Measurements from ENCODE around the gene KRTAP2-1.
"Not testable (repeated sequence)": the region's sequence is repeated elsewhere in the genome, so short reads cannot be mapped to it uniquely, and the experiment has no call there.

KRTAP2-1 gene

DNA sequence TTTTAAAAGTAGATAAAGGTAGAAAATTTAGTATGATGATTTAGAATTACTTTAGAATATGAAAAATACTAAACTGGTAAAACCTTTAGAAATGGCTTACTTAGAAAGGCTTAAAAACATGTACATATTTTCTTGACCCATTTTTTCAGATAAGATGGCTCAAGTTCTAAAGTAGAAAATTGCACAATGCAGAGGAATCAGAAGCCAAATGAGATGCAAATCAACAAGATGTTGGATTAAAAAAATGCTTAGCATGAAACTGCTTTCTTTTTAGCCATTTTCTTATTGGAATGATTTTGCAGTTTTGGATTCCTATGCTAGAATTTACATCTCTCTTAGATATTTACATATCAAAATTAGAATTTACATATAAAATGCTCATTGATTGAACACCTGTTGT lies 36.7 kb downstream of the KRTAP2-1 start:
- no peak for DNase-seq

DNA sequence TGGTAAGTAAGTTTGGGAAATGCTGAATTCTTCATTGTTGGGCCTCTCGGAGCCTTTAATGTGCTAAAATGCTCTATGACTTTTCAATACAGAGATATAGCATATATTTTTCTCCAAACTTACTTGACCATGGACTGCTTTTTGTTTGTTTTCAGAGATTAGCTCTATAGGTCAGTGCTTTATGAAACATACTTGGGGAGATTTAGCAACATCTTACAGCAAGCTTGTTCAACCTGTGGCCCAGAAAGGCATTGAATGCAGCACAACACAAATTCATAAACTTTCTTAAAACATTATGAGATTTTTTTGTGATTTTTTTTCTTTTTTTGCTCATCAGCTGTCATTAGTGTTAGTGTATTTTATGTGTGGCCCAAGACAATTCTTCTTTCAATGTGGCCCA lies 37.2 kb downstream of the KRTAP2-1 start:
- DNase-seq = no peak

DNA sequence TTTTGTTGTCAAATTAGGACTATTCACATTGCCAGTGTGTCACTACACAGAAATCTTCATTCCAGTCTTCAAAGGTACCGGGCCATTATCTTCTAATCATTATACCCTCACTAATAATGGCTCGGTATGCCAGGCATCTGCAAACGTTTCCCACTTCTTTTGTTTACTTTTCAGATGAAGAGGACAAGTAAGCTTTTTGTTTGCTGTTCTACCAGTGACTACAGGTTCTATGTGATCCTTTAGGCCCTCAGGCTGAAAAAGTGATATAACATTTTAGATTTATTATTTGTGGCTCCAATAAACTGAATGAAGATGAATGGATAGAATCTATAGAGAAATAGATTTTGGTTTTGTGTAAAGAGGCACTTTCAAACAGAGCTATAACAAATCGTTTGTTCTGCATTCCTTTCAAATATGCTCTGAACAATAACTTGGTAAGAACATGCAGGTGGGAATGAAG lies 37.8 kb downstream of the KRTAP2-1 start:
- DNase-seq = no peak

DNA sequence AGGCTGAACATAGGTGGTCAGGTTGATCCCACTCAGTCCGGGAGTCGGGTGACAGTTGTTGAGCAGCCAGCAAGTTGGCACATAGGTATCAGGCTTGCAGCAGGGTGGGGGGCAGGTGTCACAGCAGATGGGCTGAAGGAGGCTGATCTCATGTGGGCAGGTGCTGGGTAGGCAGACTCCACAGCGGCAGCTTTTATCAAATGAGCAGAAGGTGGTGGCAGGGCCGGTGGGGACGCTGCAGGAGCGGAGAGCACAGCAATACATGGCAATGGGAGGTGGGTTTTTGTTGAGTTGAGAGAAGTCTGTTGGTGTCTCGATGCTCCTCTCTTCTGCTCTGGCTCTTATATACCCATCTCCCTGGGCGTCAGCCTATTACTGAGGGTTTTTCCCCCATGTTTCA lies 38.3 kb downstream of the KRTAP2-1 start, which contains the start of gene KRTAP3-1:
Gene KRTAP3-1, minus strand, starts transcription at position 318 of the 400 bp plus-strand sequence. Its CDS starts 54 bp downstream, at position 264.
- no peak for DNase-seq

DNA sequence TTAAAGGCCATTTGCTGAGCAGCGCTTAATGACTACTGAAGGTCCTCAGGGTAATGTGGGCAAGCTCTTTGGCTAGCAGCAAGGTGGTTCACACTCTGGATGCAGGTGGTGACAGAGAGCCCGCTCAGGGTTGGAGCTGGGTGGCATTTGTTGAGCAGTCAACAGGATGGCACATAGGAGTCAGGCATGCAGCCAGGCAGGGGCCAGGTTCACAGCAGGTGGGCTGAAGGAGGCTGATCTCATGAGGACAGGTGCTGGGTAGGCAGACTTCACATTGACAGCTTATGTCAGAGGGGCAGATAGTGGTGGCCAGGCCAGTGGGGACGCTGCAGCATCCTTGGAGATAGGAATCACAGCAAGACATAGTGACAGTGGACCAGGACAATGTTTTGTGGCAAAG lies 42.7 kb downstream of the KRTAP2-1 start:
- no peak for DNase-seq

DNA sequence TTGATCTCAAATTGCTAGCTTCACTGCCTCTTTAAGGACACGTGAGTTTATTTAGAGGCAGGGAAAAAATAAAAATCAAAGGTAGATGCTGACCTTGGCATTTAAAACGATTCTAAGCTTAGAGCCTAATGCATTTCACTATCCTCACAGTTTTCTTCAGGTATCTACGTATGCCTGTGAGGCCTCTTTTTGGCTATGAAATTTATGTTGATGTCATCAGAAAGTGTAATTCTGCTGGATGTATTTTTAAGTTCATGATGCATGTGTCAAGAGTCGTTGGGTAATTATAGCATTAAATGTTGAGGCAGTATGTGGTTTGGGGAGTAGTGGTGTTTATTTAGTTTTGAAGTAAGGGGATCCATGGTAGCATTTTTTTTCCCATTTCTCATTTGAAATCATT lies 43.2 kb downstream of the KRTAP2-1 start:
- DNase-seq = no peak

DNA sequence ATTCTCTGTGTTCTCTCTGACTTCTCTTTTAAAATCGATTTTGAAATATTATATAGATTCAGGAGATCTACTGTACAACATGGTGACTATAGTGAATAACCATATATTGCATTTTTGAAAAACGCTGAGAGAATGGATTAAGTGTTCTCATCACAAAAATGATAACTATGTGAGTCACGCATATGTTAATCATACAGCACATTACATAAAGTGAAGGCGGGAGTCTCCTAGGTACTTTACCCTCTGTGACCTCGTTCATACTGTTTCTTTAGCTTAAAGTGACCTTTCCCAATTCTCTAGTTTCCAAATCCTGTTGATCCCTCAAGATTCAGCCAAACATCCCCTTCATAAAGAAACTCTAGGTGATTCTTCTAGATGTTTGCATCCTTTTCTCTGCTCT lies 44.3 kb downstream of the KRTAP2-1 start:
- DNase-seq = peak; percentile 34

DNA sequence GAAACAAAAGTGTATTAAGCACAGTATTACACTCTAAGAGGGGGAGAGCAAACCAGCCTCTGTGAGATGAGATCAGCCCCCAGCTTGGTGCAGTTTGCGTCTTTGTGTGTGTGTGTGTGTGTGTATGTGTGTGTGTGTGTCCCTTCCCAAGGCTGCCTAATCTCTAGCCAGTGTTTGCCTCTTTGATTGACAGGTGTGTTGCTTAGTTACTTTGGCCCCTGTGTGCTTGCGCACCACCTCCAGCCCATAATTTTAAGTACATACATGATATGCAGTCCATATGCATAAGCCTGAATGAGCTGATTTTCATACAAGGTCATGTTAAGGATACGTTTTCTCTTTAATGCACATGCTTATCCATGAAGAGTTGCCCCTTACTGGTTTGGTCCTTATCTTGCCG lies 45.3 kb downstream of the KRTAP2-1 start:
- no peak for DNase-seq

DNA sequence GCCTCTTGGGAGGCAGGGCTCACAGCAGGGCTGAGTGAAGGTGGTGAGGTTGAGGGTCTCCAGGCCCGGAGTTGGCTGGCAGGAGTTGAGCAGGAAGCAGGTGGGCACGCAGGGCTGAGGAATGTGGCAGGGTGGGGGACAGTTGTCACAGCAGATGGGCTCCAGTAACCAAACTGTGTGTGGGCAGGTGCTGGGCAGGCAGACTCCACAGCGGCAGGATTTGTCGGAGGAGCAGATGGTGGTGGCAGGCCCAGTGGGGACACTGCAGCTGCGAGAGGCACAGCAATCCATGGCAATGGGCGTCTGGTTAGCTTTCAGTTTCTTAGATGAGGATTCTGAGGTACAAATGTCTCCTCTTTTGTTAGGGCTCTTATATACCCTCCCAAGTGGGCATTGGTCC lies 47.6 kb downstream of the KRTAP2-1 start, which contains the start of gene KRTAP3-2:
Gene KRTAP3-2, minus strand, starts transcription at position 344 of the 400 bp plus-strand sequence. Its CDS starts 53 bp downstream, at position 291.
- DNase-seq = not testable (repeated sequence)

DNA sequence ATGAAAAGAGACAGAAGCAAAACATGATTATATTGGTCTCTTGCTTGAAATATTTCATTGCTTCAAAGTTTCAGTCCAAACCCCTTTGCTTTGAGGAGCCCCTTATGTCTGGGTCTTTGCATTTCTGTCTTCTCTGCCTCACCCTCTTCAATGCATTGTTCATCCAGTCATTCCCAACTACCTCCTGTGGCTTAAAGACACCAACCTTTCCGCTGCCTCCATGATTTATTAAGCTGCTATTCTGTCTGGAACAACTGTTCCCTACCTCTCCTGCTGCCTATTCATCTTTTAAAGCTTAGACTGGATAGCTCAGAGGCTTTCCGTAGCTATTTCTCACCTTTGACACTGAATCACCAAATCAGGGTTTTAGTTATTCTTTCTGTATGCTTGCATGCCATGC lies 49.8 kb downstream of the KRTAP2-1 start:
- no peak for DNase-seq

DNA sequence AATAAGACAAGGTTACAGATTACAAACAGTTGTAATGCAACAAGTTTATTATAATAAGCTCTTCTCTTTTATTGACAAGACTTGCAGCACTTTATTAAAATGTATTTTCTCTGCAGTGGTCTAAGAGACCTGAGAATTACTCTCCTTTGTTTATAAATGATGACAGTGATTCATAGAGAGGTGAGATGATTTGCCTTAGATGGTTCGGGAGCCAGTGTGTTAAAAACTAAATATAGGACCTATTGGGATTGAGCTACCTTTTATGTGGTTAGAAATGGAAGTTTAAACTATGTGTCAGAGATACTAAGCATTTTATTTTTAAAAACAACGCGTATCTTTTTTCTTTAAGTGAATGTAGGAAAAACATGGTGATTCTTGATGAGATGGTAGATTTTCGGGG lies 50.3 kb downstream of the KRTAP2-1 start:
- DNase-seq = no peak
